BJ (cell line): ENCODE measurements around the gene PALD1. TPM values are rescaled to one million over a fixed set of nuclear protein-coding genes. Genes with fewer than 3 reads are reported as not detected.

Experiments
- CTCF ChIA-PET: fragments of 350-600 bp; formaldehyde crosslinking; extraction: SDS; loops from one replicate; lab custom pipeline; 2021; ENCODE audit warnings: antibody characterized with exemption, inconsistent platforms; lab: Yijun Ruan, JAX
- POLR2A ChIA-PET: fragments of 300-600 bp; sonication (Branson Sonifier 250); formaldehyde crosslinking; extraction: SDS; loops from one replicate; lab custom pipeline; 2021; ENCODE audit warnings: antibody characterized with exemption; lab: Charles Lee
- DNase-seq: peaks from one replicate; pipeline ENCODE4 v3.0.0-alpha.2; 2011; ENCODE audit warnings: low read depth
- H3K27me3 ChIP-seq: 2 replicates; pipeline ENCODE4 v1.6.0; 2011; ENCODE audit warnings: low read length; ENCODE audit not compliant: control insufficient read depth, insufficient read depth
- H3K36me3 ChIP-seq: 2 replicates; pipeline ENCODE4 v1.5.1; 2011; ENCODE audit warnings: low read length; ENCODE audit not compliant: control insufficient read depth, insufficient read depth
- H3K4me3 ChIP-seq: 2 replicates; pipeline ENCODE4 v1.5.1; 2011; ENCODE audit warnings: low read depth, mild to moderate bottlenecking, control low read depth, low read length
- polyA plus RNA-seq: library from polyadenylated mRNA; depleted of rRNA; stranded (reverse); fragments of >200 nt; gene quantifications from 2 replicates; pipeline ENCODE4 v1.2.3, GENCODE V29; 2011
- TF ChIP-seq, protein P1 (sequence below): IDR thresholded peaks from 2 replicates; pipeline ENCODE4 v1.5.1; 2011; ENCODE audit warnings: low read depth, mild to moderate bottlenecking, control low read depth, inconsistent platforms, low read length, moderate library complexity; ENCODE audit not compliant: insufficient read depth

The PALD1 gene
- polyA plus RNA-seq, 1 experiment = 0.10 TPM

DNA sequence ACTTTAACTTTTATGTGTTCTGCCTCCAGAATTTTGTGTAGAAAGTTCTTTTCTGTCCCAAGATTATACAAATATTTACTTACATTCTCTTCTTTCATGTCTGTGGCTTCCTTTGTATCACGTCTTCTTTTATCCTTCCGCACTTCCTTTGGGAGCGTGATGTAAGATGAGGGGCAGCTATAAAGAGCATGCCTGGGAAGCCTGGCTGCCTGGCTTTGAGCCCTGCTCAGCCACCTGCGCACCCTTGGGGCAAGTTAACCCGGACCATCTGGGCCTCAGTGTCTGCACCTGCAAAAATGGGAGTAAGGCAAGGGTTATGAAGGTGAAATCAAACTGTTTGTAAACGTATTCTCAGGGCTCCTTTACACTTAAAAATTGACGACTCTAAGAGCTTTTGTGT is 25.2 kb downstream of the PALD1 start:
- no peaks in the 10 kb centered on the region for H3K27me3 ChIP-seq
- CTCF ChIA-PET = no interaction called here
- DNase-seq = no peak
- TF ChIP-seq, protein P1, sequence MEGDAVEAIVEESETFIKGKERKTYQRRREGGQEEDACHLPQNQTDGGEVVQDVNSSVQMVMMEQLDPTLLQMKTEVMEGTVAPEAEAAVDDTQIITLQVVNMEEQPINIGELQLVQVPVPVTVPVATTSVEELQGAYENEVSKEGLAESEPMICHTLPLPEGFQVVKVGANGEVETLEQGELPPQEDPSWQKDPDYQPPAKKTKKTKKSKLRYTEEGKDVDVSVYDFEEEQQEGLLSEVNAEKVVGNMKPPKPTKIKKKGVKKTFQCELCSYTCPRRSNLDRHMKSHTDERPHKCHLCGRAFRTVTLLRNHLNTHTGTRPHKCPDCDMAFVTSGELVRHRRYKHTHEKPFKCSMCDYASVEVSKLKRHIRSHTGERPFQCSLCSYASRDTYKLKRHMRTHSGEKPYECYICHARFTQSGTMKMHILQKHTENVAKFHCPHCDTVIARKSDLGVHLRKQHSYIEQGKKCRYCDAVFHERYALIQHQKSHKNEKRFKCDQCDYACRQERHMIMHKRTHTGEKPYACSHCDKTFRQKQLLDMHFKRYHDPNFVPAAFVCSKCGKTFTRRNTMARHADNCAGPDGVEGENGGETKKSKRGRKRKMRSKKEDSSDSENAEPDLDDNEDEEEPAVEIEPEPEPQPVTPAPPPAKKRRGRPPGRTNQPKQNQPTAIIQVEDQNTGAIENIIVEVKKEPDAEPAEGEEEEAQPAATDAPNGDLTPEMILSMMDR = no peak
- H3K36me3 ChIP-seq = no peaks in the 10 kb centered on the region
- POLR2A ChIA-PET = no interaction called here
- no peak overlapping the region for H3K4me3 ChIP-seq

DNA sequence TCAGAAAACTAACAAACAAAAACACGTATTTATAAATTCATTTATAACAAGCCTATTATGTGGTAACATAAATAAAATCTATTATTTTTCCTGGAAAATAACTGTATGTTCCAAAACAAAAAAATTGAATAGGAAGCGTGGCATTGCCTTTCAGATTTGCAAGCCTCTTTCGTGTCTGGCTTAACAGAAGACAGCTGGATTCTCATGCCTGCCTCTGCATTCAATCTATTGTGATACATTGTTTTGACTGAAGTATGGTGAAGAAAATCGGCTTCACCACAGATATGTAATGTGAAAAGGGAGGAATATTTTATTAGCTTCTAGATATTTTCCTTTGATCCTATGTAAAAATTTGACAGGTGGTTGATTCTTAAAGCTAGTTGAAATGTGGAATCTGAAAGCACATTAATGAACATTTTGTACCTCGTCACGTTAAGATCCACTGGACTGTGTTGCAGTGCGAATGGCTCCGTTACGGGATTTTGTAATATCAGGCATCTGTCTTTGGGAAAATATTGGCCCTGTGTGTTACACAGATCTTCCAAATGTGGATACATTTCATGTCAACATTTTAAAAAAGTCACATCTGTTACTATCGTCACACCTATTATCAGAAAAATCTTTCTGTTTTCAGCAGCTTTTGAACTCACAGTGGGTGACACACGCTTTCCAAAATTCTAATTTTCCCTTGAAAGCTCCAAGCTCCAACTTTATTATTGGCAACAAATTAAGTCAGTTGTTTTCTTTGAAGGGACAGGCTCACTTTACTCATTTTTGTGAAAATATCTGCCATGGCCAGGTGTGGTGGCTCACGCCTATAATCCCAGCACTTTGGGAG is 26.2 kb downstream of the PALD1 start:
- Histone ChIP-seq H3K27me3 (no peaks in the 10 kb centered on the region; the same call in 1 of the 2 replicates), H3K36me3 (no peaks in the 10 kb centered on the region), H3K4me3 (no peak overlapping the region)
- ChIA-PET CTCF (no interaction called here), POLR2A (no interaction called here)
- DNase-seq = no peak
- TF ChIP-seq, protein P1 = no peak

DNA sequence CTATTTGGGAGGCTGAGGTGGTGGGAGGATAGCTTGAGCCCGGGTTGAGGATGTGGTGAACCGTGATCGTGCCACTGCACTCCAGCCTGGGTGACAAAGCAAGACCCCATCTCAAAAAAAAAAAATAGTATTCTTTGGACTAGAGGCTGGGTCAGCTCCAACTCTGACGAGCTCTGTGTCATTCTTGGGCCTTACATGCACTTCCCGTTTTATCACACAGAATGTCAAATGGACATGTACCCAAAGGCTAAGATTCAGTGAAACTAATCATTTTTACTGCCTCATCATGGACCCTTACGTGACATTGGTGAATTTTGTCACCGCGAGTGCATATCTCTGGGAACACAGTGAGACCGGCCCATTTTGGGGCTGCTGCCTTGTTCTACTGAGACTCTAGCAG is 27.3 kb downstream of the PALD1 start:
- TF ChIP-seq, protein P1 = no peak
- CTCF ChIA-PET = no interaction called here
- no peak for DNase-seq
- Histone ChIP-seq H3K36me3 (no peaks in the 10 kb centered on the region), H3K4me3 (no peak overlapping the region), H3K27me3 (peaks cover 2% of the 10 kb centered on the region; the same call in 1 of the 2 replicates)
- POLR2A ChIA-PET = no interaction called here

DNA sequence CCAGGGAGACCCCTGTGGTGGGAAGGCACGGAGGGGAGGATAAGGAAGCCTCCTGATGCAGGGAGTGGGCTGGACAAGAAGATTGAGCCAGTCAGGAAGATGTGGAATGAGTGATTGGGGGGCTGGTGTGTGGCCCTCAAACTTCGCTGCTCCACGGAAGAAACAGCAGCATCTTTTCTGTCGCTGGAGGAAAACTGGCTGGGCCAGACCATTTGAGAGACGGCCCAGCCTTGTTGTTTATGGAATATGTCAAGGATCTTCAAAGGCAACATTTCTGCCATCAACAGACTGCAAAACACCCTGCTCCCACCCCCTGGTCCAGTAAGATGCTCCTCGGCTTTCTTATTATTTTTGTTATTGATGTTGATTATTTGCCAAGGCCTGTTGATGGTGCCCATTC is 29.4 kb downstream of the PALD1 start:
- POLR2A ChIA-PET = no interaction called here
- no peak for DNase-seq

More for the DNA sequence above, 29.4 kb downstream of the PALD1 start:
- no peak overlapping the region for H3K4me3 ChIP-seq
- CTCF ChIA-PET = interaction anchor here (0.7 kb wide), 1 partner anchor 11 kb away, joined by 3 read pairs; no protein-coding TSS in a partner anchor
- TF ChIP-seq, protein P1 = no peak
- H3K27me3 ChIP-seq = peaks cover 2% of the 10 kb centered on the region; the same call in 1 of the 2 replicates
- no peaks in the 10 kb centered on the region for H3K36me3 ChIP-seq
